Measurements from ENCODE around the gene MACROD2. TPM values are rescaled to one million over a fixed set of nuclear protein-coding genes. Genes with fewer than 3 reads are reported as not detected.

MACROD2 gene
- total RNA-seq, 1 experiment from 2014 or later: 1.6 TPM

- no peak overlapping the region for H2BK120ac ChIP-seq (ENCODE audit: low read depth, low read length, poor library complexity, severe bottlenecking)
- no peaks in the 10 kb centered on the region for H3K36me3 Mint-ChIP-seq (ENCODE audit: insufficient read depth in 1 of 3, low read depth in 3 of 3)
- H3K79me1 ChIP-seq (ENCODE audit: insufficient read depth, low read depth, low read length, poor library complexity, severe bottlenecking): no peaks in the 10 kb centered on the region
- H2BK20ac ChIP-seq (ENCODE audit: low read depth, low read length, poor library complexity, severe bottlenecking): no peak overlapping the region
- H3K4me1 ChIP-seq (ENCODE audit: insufficient read depth, low read length): no peaks in the 10 kb centered on the region
- H2BK15ac ChIP-seq (ENCODE audit: low read depth, low read length): no peak overlapping the region
- no peak overlapping the region for H3K27ac Mint-ChIP-seq
- no peak overlapping the region for H3K4me3 Mint-ChIP-seq
- no peak overlapping the region for H3K14ac ChIP-seq (ENCODE audit: insufficient read depth, low read length)
- H3K79me2 ChIP-seq (ENCODE audit: insufficient read depth, low read length): no peaks in the 10 kb centered on the region
- no peak overlapping the region for H3K23ac ChIP-seq (ENCODE audit: insufficient read length, low read depth, low read length)
- H2BK12ac ChIP-seq (ENCODE audit: insufficient read length, low read depth, low read length): no peak overlapping the region
- no peak overlapping the region for H3K9ac ChIP-seq (ENCODE audit: extremely low read depth, insufficient read length, low read length)
- H3K27me3 ChIP-seq (ENCODE audit: insufficient read depth, low read length): no peaks in the 10 kb centered on the region
- TF ChIP-seq, protein P1, sequence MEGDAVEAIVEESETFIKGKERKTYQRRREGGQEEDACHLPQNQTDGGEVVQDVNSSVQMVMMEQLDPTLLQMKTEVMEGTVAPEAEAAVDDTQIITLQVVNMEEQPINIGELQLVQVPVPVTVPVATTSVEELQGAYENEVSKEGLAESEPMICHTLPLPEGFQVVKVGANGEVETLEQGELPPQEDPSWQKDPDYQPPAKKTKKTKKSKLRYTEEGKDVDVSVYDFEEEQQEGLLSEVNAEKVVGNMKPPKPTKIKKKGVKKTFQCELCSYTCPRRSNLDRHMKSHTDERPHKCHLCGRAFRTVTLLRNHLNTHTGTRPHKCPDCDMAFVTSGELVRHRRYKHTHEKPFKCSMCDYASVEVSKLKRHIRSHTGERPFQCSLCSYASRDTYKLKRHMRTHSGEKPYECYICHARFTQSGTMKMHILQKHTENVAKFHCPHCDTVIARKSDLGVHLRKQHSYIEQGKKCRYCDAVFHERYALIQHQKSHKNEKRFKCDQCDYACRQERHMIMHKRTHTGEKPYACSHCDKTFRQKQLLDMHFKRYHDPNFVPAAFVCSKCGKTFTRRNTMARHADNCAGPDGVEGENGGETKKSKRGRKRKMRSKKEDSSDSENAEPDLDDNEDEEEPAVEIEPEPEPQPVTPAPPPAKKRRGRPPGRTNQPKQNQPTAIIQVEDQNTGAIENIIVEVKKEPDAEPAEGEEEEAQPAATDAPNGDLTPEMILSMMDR (conservative IDR thresholded peaks at IDR 0.05): no peak
- no peak overlapping the region for H3K56ac ChIP-seq (ENCODE audit: insufficient read length, low read depth, low read length)
- no peaks in the 10 kb centered on the region for H3K23me2 ChIP-seq (ENCODE audit: insufficient read length, low read depth, low read length, poor library complexity, severe bottlenecking)
- no peak overlapping the region for H4K5ac ChIP-seq (ENCODE audit: insufficient read length, low read depth, low read length)
- H3K27me3 Mint-ChIP-seq (ENCODE audit: low read depth): no peaks in the 10 kb centered on the region
- no peak overlapping the region for H4K91ac ChIP-seq (ENCODE audit: insufficient read length, low read depth, low read length)
- H3K4me1 Mint-ChIP-seq: peaks cover 15 to 17% of the 10 kb centered on the region in 2 experiments
- H2BK5ac ChIP-seq (ENCODE audit: insufficient read length, low read length): no peak overlapping the region
- DNase-seq: no peak
- no peak overlapping the region for H2AFZ ChIP-seq (ENCODE audit: low read length)
- no peak overlapping the region for H2AK5ac ChIP-seq (ENCODE audit: insufficient read length, low read length)
- no peaks in the 10 kb centered on the region; a peak in 1 of 5 replicates for H3K9me3 Mint-ChIP-seq
- H3K9me3 ChIP-seq (ENCODE audit: control insufficient read depth, low read depth, low read length): no peaks in the 10 kb centered on the region
- H4K8ac ChIP-seq (replicated peaks; ENCODE audit: insufficient read length, low read depth, low read length): no peak overlapping the region
- H3K4me2 ChIP-seq (ENCODE audit: insufficient read depth, insufficient read length, low read length): no peak overlapping the region
- no peaks in the 10 kb centered on the region for H4K20me1 ChIP-seq (ENCODE audit: control insufficient read depth, insufficient read depth, insufficient read length)
- H3K27ac ChIP-seq (ENCODE audit: insufficient read length, low read depth, low read length): no peak overlapping the region
- H3K4ac ChIP-seq (ENCODE audit: low read depth, low read length): no peak overlapping the region
- no peak overlapping the region for H3K18ac ChIP-seq (ENCODE audit: insufficient read length, low read depth, low read length)
- H3T11ph ChIP-seq (ENCODE audit: low read length): no peak overlapping the region
Measured at GRCh38 chr20:14741616-14742015, 746.3 kb downstream of the MACROD2 start.

Measured in H9 (cell line).